DMS53 treated with DMSO at 0.1 percent for 48 hours (cell line): ENCODE data around the gene BFSP1.
A peak's percentile ranks its signal among the peaks of the same experiment; 100 is the strongest.

Experiments
- DNase-seq: peaks from one replicate; lab custom pipeline; 2025; ENCODE audit not compliant: unreplicated experiment; lab: John Stamatoyannopoulos, UW

BFSP1 gene

DNA sequence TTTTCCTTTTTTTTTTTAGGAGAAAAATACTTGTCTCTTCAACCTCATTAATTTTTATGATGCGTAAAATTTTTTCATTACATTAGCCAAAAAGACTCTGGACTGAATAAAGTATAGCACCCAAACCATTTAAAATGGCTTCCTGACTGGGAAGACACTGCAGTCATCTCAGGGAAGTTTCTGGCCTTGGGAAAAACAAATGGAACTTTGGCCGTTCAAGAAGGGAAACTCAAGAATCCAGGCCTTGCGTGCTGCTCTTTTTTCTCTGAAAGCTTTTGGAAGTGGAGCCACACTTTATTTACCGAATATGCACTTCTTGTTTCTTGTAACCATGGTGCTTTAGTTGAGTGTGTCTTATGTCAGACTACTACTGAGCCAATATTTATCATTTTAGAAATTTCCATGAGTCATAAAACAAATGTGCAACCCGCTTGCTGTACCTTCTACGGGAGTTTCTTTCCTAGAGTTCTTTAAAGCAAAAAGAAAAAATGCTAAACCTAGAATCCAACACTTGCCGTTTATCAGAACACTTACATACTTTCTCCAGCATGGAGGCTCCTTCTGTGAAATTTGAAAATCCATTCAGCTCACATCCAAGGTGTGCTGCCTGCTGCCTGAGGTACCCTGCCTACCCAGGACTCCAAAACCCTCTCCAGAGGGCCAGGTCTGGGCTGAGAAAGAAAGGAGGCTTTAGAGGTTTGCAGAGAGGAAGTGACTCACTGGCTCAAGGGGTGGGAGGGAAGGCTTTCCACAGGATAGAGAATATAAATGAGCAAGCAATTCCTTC, 27.2 kb upstream of the BFSP1 start:
- DNase-seq: peak; percentile 90

DNA sequence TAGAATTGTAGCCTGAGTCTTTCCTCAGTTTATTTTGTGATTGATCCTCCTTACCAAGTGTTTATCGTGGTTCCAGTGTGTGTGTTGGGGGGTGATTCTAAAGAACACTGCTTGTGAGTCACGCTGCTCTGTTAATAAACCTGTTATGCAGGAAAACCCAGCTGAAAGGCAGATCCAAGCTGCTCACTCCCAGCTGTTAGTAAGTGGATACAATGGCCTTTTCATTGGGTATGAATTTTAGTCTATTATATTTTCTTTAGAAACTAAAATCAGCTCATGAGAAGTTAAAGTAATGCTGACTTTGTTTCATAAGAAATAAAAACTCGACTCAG, 26.5 kb upstream of the BFSP1 start:
- peak; percentile 92 for DNase-seq

DNA sequence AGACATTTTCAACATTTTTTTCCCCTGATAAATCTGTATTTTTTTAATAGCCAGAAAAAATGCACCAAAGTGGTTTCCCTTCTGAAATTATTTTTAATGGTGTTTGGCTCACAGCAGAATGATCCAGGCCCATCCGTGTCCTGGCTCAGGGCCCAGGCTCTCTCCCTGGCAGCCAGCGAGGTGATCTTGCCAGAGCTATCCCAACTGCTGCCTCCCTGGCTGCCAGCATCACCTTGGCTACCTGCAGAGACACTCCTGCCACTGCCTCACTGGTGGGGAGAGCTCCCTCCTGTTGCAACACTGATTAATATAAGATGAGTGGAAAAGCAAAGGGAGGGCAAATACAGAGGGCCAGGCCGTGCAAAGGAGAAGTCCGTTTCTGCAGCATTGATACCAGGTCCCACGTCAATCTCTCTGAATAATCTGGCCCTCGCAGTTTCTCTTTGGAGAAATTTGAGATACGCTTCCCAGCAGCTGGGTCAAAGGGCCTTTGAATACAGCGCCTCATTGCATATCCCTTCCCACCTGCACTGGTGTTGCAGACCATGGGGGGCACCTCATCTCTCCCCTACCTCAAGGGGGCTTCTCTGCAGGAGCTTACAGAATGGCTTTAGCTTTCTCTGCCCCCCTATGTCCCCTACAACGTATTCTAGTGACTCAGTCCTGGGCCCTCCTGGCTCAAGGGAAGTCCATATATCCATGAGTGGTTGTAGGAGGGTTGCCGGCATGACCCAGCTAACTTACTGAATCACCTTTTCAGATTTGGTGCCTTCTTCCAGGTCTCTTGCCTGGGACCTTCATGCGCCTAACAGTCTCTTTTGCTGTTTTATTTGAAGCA, 25.9 kb upstream of the BFSP1 start:
- DNase-seq: peak; percentile 69

GRCh38 chr20:17555106-17555505, 23.9 kb upstream of the BFSP1 start:
- DNase-seq: no peak

- DNase-seq: no peak
Measured at GRCh38 chr20:17549131-17549530, 18.0 kb upstream of the BFSP1 start.

DNA sequence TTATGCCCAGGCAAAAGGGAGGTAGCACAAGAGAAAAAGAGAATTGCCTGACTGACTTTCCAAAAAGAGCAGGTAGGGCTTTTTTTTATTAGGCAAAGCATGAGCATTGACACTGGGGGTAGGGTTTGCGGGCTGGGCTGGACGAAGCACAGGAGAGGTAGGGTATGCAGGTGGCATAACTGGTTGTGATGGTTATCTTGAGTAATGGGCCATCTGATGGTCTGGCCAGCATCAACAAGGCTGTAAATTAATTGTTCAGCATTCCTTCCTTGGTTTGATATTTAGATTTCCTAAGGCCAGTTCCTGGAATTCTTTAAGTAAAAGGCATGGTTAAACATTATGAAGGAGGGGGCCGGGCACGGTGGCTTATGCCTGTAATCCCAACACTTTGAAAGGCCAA, 13.9 kb upstream of the BFSP1 start:
- no peak for DNase-seq

GRCh38 chr20:17543531-17544131, 12.5 kb upstream of the BFSP1 start:
- no peak for DNase-seq

DNA sequence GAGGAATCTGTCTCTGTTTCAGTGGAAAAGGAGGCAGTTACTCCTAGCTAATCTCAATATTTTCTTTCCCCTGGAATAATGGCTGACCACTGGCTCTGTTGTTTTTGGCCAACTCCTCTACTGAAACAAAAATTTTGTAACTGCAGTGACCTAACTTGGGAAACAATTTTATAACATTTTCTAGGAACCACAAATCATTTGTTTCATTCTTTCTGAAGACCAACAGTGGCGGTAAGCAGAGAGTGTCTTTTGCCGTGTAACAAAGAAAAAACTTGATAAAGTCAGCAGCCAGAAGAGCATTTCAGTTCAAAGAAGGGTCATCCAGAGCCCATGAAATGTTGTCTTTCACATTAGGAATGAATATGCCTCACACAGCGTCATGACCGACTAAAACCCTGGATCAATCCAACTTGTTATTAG, 11.8 kb upstream of the BFSP1 start:
- DNase-seq: no peak

DNA sequence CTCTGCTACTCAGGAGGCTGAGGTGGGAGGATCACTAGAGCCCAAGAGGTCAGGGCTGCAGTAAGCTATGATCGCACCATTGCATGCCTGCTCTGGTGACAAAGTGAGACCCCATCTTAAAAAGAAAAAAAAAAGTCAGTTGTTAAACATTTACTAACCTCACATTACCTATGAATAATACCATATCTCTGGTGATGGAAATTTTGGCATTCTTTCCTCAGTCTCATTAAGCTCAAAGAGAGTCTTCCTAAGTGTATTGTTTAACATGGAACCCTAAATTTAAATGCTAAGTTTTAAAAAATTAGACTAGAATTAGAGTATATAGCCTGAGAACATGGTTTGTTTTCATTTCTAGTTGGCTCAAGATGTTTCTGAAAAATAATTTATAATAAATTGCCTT, 11.3 kb upstream of the BFSP1 start:
- DNase-seq: no peak

- no peak for DNase-seq
Measured at GRCh38 chr20:17541996-17542395, 10.8 kb upstream of the BFSP1 start.

DNA sequence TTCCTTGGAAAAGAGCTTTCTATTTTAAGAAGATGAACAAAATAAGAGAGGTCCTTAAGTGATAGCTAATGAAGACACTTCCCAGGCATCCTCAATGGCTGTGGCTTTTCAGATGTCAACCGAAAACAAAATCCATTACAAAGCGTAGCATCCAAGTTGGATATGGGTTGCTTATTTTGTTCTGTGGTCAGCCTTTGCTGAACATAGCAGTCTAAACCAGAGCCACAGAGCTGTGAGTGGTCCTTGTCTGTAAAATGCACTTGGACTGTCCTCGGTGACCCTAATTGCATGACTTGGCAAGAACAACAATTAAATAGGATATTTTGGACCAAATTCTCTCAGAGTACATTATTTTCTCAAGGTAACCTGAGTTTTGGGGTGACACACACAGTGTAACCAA, 10.4 kb upstream of the BFSP1 start:
- DNase-seq: no peak

DNA sequence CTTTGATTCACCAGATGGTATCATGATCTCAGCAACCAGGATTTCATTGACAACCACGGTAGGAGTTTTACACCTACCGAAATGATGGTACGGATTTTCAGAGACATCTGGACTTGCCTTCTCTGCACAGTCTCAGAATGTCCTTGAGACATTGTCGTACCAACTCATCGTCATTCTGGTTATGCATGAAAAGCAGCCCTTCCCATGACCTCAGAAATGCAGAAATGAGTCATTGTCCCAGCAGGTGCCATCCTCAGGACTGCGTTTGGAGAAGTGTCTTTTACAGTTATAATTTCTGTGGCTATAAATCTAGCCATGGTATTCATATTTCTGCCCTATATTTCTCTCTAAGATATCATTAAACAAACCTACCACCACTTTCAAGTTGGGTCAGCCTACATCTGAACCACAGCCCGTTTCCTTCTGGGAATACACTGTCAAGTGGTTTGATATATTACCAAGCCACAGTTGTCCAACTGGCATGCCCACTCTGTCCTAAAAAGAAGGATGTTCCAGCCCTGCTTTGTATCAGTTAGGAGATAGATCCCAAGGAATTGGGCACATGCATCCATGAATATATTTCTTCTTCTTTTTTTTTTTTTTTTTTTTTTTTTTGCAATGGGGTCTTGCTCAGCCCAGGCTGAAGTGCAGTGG, 7.5 kb upstream of the BFSP1 start:
- peak; percentile 69 for DNase-seq

DNA sequence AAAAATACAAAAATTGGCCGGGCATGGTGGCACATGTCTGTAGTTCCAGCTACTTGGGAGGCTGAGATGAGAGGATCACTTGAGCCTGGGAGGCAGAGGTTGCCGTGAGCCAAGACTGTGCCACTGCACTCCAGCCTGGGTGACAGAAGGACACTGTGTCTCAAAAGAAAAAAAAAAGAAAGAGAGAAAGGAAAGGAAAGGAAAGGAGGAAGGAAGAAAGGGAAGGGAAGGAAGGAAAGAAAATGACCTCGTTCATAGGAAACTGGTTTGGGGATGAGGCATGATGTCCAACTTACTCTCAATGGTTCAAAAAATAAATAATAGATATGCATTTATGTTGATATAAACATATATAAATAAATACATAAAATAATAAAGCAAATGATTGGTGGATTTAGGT, 6.8 kb upstream of the BFSP1 start:
- no peak for DNase-seq

- DNase-seq: peak; percentile 89
Measured at GRCh38 chr20:17536944-17537444, 5.8 kb upstream of the BFSP1 start.

GRCh38 chr20:17534077-17534476, 2.9 kb upstream of the BFSP1 start:
- DNase-seq: no peak

DNA sequence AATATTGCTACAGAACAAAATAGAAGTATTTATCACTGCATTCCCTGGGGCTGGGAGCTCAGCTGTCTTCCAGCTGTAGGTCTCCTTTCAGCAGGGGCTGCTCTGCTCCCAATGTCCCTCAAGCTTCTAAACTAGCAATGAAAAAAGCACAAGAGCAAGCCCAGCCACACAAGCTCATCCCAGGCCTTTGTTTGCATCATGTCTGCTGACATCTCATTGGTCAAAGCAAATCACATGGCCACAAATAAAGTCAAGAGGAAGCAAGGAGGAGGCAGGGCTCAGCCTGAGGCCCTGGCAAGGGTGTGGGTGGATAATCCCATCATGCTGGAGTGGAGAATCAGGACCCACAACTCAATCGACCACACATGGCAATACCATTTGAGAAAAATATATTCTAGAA, 2.2 kb upstream of the BFSP1 start:
- peak; percentile 66 for DNase-seq

GRCh38 chr20:17531665-17532025, 466 bp upstream of the BFSP1 start:
- DNase-seq: no peak

- DNase-seq: no peak
Measured at GRCh38 chr20:17530153-17530552, 1.0 kb downstream of the BFSP1 start.

DNA sequence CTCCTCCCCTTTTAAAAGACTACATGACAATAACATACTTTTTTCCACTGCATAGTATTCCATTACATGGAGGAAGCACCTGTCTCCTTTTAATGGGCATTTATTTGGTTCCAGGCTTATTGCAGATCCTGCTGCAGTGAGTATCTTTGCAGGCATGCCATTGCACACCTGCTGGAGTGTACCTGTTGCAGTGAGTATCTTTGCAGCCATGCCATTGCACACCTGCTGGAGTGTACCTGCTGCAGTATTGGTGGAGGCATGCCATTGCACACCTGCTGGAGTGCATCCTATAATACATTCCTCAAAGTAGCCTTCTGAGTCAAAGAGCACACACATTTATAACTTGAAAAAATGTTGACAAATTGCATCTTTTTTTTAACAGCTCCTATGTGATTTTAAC, 1.6 kb downstream of the BFSP1 start:
- no peak for DNase-seq

GRCh38 chr20:17525650-17526049, 5.5 kb downstream of the BFSP1 start:
- peak; percentile 65 for DNase-seq

DNA sequence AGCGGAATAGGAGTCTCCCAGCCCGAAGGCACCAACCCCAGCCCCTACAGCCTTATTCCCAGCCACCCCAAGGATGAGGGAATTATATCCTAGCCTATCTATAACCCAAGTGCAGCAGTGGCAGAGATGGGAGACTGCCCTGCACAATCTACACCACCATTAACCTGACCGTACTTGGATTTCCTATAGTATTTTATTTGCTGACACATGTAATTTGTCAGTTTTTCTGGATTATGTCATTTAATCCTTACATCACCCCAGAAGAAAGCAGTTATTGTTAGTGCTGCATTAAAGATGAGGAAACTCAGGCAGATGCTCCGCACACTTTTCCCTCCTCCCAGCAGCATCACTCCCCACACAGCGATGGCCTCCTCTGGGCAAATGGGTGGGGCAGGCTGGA, 6.0 kb downstream of the BFSP1 start:
- no peak for DNase-seq
